Loucy (cell line): ENCODE data around the gene SEC16A.

Source experiments
- H2AFZ ChIP-seq: fragments of 200-600 bp; sonication (generic); 2 replicates; pipeline ENCODE4 v1.6.0; 2016; ENCODE audit warnings: antibody characterized with exemption, mild to moderate bottlenecking, low read length, moderate library complexity
- H3F3A ChIP-seq: fragments of 200-600 bp; 2 replicates; pipeline ENCODE4 v1.6.0; 2016; ENCODE audit warnings: antibody characterized with exemption, low read depth, mild to moderate bottlenecking
- H3K27me3 ChIP-seq: fragments of 200-600 bp; sonication (generic); 2 replicates; pipeline ENCODE4 v1.6.1; 2014; ENCODE audit warnings: low read length, mild to moderate bottlenecking; ENCODE audit not compliant: insufficient read depth, poor library complexity, severe bottlenecking
- H3K36me3 ChIP-seq: fragments of 200-600 bp; sonication (generic); 2 replicates; pipeline ENCODE4 v1.6.1; 2016; ENCODE audit warnings: low read length; ENCODE audit not compliant: insufficient read depth
- H3K4me1 ChIP-seq: fragments of 200-600 bp; sonication (generic); 2 replicates; pipeline ENCODE4 v1.5.1; 2014; ENCODE audit warnings: low read length, mild to moderate bottlenecking; ENCODE audit not compliant: insufficient read depth, poor library complexity, severe bottlenecking
- H3K4me2 ChIP-seq: fragments of 200-600 bp; sonication (generic); 2 replicates; pipeline ENCODE4 v1.6.0; 2014; ENCODE audit warnings: antibody characterized with exemption, low read length, low read depth, mild to moderate bottlenecking; ENCODE audit not compliant: poor library complexity, severe bottlenecking
- H3K4me3 ChIP-seq: fragments of 200-600 bp; sonication (generic); 2 replicates; pipeline ENCODE4 v1.5.1; 2014; ENCODE audit warnings: low read length, mild to moderate bottlenecking, mixed read lengths; ENCODE audit not compliant: poor library complexity, severe bottlenecking
- H3K79me2 ChIP-seq: fragments of 200-600 bp; sonication (generic); 2 replicates; pipeline ENCODE4 v1.6.1; 2014; ENCODE audit warnings: low read length; ENCODE audit not compliant: insufficient read depth
- H3K9ac ChIP-seq: fragments of 200-600 bp; sonication (generic); 2 replicates; pipeline ENCODE4 v1.6.0; 2014; ENCODE audit warnings: mild to moderate bottlenecking, low read depth, low read length, moderate library complexity; ENCODE audit not compliant: poor library complexity, severe bottlenecking
- H3K9me2 ChIP-seq: fragments of 200-600 bp; sonication (generic); replicated peaks from 2 replicates; pipeline ENCODE4 v1.6.1; 2016; ENCODE audit warnings: low read depth, low read length, mixed read lengths
- H3K9me3 ChIP-seq: fragments of 200-600 bp; sonication (generic); 2 replicates; pipeline ENCODE4 v1.6.1; 2014; ENCODE audit warnings: mild to moderate bottlenecking, antibody characterized with exemption, low read length, low read depth; ENCODE audit not compliant: insufficient read depth
- H4K20me1 ChIP-seq: fragments of 200-600 bp; sonication (generic); 2 replicates; pipeline ENCODE4 v1.6.0; 2014; ENCODE audit warnings: antibody characterized with exemption, low read length, mild to moderate bottlenecking; ENCODE audit not compliant: insufficient read depth, poor library complexity, severe bottlenecking
- EZH2phosphoT487 ChIP-seq: fragments of 200-600 bp; IDR thresholded peaks from 2 replicates; pipeline ENCODE4 v1.6.1; 2018; ENCODE audit warnings: antibody characterized with exemption, mild to moderate bottlenecking, moderate library complexity, borderline replicate concordance
- TF ChIP-seq, protein P1 (sequence below): fragments of 200-600 bp; sonication (generic); conservative IDR thresholded peaks from 2 replicates; pipeline ENCODE4 v1.5.1; 2014; ENCODE audit warnings: mild to moderate bottlenecking, antibody characterized with exemption, low read length

The SEC16A gene

DNA sequence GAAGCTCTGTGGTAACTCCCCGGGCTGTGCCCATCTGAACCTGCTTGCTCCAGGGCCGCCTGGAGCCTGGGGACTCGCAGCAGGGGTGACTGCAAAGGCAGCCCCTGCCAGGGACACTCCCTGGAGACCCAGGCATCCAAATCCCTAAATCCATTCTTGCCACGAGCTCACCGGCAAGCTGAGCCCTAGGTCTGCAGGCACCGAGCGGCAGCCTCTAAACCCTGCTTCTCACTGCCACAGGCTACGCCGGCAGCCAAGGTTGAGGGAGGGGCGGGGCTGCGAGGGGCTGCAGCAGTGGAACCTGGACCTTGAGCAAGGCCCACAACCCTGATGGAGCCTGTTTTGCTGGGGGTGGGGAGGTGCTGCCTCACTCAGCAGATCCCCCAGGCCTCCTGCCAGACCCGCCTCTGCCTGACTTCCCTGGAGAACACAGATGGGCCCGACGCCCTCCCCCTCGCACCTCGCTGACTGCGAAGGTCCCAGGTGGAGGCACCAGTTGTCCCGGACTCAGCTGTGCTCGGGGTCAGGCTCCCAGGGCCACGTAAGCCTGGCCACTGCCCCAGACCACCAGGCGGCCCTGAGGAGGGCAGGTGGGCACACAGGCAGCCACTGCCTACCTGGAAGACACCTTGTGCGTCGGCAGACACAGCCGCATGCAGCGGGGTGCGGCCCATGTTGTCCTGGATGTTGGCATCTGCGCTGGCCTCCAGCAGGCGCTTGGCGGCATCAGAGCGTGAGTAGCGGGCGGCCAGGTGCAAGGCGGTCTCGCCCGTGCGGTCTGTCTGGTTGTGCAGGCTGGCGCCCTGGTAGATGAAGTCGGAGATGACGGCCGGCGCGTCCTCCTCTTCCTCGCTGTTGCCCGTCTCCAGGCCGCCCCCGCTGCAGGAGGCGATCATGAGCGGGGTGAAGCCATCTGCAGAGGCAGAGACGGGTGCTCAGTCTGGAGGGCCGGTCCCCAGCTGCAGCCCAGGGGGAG is 17.4 kb upstream of the SEC16A start:
- no peak overlapping the region for H2AFZ ChIP-seq
- no peak overlapping the region for H3K4me3 ChIP-seq

DNA sequence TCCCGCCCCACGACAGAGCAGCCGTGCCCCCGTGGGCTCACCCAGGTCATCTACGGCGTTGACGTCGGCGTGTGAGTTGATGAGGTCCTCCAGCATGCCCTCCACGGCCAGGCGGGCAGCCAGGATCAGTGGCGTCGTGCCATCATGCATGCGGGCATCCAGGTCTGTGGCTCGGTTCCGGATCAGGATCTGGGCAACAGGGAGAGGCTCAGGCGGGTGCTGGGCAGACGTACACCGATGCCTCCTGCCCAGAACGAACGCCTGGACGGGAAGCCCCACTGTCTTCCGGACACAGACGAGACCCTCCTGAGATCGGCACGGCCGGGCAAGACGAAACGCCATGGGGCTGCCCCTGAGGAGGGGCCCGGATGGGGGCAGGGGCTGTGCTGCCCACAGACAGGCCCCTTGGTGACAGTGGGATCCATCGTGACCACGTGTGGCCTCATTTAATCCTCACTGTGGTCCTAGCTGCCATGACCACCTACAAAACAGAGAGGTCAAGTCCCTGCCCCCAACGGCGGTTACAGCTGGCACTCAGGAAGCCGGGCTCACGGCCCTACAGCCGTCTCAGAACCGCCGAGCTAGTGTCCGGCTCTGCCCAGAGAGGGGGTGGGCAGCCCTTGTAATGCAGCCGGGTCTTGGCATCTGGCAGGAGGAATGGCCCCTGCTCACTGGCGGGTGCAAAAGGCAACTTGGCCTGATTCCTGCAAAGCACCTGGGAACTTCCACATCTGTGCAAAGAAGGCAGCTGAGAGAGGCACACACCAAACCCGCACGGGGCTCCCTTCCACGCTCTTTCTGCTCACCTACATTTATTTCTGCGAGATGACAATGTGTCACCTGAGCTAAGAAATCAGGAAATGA is 16.5 kb upstream of the SEC16A start:
- H3K27me3 ChIP-seq: no peaks in the 10 kb centered on the region
- H3K36me3 ChIP-seq: no peaks in the 10 kb centered on the region; the same call in 1 of the 2 replicates
- no peak overlapping the region for H3K4me2 ChIP-seq
- H3K4me1 ChIP-seq: no peaks in the 10 kb centered on the region
- H3K4me3 ChIP-seq: no peak overlapping the region
- no peaks in the 10 kb centered on the region for H3K9me3 ChIP-seq
- H3F3A ChIP-seq: no peaks in the 10 kb centered on the region
- no peaks in the 10 kb centered on the region for H3K79me2 ChIP-seq
- no peak overlapping the region for H3K9ac ChIP-seq
- TF ChIP-seq, protein P1, sequence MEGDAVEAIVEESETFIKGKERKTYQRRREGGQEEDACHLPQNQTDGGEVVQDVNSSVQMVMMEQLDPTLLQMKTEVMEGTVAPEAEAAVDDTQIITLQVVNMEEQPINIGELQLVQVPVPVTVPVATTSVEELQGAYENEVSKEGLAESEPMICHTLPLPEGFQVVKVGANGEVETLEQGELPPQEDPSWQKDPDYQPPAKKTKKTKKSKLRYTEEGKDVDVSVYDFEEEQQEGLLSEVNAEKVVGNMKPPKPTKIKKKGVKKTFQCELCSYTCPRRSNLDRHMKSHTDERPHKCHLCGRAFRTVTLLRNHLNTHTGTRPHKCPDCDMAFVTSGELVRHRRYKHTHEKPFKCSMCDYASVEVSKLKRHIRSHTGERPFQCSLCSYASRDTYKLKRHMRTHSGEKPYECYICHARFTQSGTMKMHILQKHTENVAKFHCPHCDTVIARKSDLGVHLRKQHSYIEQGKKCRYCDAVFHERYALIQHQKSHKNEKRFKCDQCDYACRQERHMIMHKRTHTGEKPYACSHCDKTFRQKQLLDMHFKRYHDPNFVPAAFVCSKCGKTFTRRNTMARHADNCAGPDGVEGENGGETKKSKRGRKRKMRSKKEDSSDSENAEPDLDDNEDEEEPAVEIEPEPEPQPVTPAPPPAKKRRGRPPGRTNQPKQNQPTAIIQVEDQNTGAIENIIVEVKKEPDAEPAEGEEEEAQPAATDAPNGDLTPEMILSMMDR: no peak
- no peak for TF ChIP-seq EZH2phosphoT487
- no peaks in the 10 kb centered on the region for H4K20me1 ChIP-seq
- H2AFZ ChIP-seq: no peak overlapping the region
- no peaks in the 10 kb centered on the region for H3K9me2 ChIP-seq

More for the DNA sequence above, 17.4 kb upstream of the SEC16A start:
- Histone ChIP-seq H4K20me1 (no peaks in the 10 kb centered on the region), H3K27me3 (no peaks in the 10 kb centered on the region), H3K4me1 (no peaks in the 10 kb centered on the region), H3K79me2 (no peaks in the 10 kb centered on the region), H3K36me3 (no peaks in the 10 kb centered on the region; the same call in 1 of the 2 replicates), H3K9me2 (no peaks in the 10 kb centered on the region), H3K9me3 (no peaks in the 10 kb centered on the region), H3F3A (no peaks in the 10 kb centered on the region), H3K4me2 (no peak overlapping the region), H3K9ac (no peak overlapping the region)
- TF ChIP-seq, protein P1: no peak
- TF ChIP-seq EZH2phosphoT487: no peak

DNA sequence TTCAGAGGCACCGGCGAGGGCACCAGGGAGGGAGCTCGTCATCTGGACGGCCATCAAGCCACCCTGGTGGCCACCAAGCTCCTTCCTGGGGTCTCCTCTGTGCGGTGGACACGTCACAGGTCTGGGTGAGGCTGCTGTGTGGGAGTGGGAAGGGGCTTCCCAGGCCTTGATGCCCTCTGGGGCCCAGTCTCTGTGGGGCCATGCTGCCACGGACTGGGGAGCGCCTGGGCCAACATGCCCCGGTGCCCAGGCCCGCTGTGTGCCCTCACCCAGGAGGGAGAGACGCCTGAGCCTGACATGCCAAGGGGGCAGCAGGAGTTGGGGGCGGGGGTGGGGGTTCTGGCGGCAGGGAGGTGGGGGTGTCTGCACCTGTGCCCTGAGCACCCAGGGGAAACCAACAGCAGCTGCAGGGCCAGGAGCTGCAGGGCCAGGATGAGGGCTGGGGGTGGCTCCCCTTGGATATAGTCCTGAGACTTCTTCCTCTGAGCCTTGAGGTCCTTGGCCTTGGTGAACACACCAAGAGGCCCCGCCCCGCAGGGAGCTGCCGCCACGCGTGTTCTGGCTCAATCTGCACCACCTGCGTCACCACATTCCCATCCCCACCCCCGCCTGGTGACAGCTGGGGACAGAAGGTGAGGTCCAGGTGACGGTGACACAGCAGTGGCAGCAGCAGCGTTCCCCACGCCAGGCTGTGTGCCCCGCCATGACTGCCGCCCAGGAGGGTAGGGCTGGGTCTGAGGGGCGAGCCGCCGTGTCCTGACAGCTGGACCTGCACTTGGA is 15.3 kb upstream of the SEC16A start:
- Histone ChIP-seq H3K36me3 (no peaks in the 10 kb centered on the region; the same call in 1 of the 2 replicates), H3K79me2 (no peaks in the 10 kb centered on the region), H3F3A (no peaks in the 10 kb centered on the region), H4K20me1 (no peaks in the 10 kb centered on the region), H3K4me3 (no peak overlapping the region), H2AFZ (no peak overlapping the region), H3K4me1 (no peaks in the 10 kb centered on the region), H3K4me2 (no peak overlapping the region), H3K9me3 (no peaks in the 10 kb centered on the region), H3K27me3 (no peaks in the 10 kb centered on the region), H3K9ac (no peak overlapping the region), H3K9me2 (no peaks in the 10 kb centered on the region)
- TF ChIP-seq EZH2phosphoT487: no peak
- TF ChIP-seq, protein P1: no peak
